NB4 (cell line): ENCODE data around the gene PBX1.

ENCODE experiments used
- CTCF ChIP-seq: IDR thresholded peaks from one replicate; pipeline ENCODE4 v1.5.1; 2012; ENCODE audit warnings: low read depth, low read length
- POLR2A ChIP-seq: IDR thresholded peaks from 2 replicates; pipeline ENCODE4 v1.6.1; 2011; ENCODE audit warnings: mild to moderate bottlenecking; ENCODE audit not compliant: insufficient read length; ENCODE audit errors: extremely low read depth

- TF ChIP-seq CTCF (no peak), POLR2A (no peak)
Observed at GRCh38 chr1:164578479-164579200, 19.7 kb downstream of the PBX1 start.
